CD4-positive, CD25-positive, alpha-beta regulatory T cell (primary cell): ENCODE data around the gene NAALADL2. TPM values are rescaled to one million over a fixed set of nuclear protein-coding genes. Genes with fewer than 3 reads are reported as not detected.
"Not testable (repeated sequence)": the region's sequence is repeated elsewhere in the genome, so short reads cannot be mapped to it uniquely, and the experiment has no call there.

Experiments used
- ATAC-seq, 2 donors: fragments of 150-1000 bp; cut with Tn5 transposase; one replicate each; pipeline ENCODE4 v1.10.0; 2021; ENCODE audit warnings: low read depth in 2 of 2, moderate number of reproducible peaks in 2 of 2, moderate library complexity in 1 of 2
- DNase-seq, 3 donors: peaks; one replicate each; pipeline versions ENCODE4 v3.0.0 to v3.0.0-alpha.2; 2012 to 2022; ENCODE audit warnings: mixed read lengths in 1 of 3
- H3K27ac ChIP-seq: one replicate; pipeline ENCODE4 v1.7.0; 2013; ENCODE audit warnings: mild to moderate bottlenecking, low read length; ENCODE audit not compliant: insufficient read depth, poor library complexity, severe bottlenecking
- H3K27me3 ChIP-seq: one replicate; pipeline ENCODE4 v1.7.0; 2013; ENCODE audit warnings: low read length; ENCODE audit not compliant: control insufficient read depth, insufficient read depth
- H3K36me3 ChIP-seq: one replicate; pipeline ENCODE4 v1.7.0; 2013; ENCODE audit warnings: mild to moderate bottlenecking, low read length, moderate library complexity; ENCODE audit not compliant: control insufficient read depth, insufficient read depth
- H3K4me1 ChIP-seq: 2 replicates; pipeline ENCODE4 v1.7.0; 2013; ENCODE audit warnings: mild to moderate bottlenecking, low read length; ENCODE audit not compliant: insufficient read depth, control insufficient read depth, poor library complexity, severe bottlenecking
- H3K4me3 ChIP-seq: one replicate; pipeline ENCODE4 v1.7.0; 2013; ENCODE audit warnings: low read depth, mild to moderate bottlenecking, low read length, moderate library complexity
- H3K9me3 ChIP-seq, 2 experiments: 1 replicate in 1 of 2; 2 replicates in 1 of 2; pipeline ENCODE4 v1.7.0; 2013; ENCODE audit warnings: low read length in 2 of 2, mild to moderate bottlenecking in 1 of 2, moderate library complexity in 1 of 2; ENCODE audit not compliant: control insufficient read depth in 2 of 2
- H3K27ac Mint-ChIP-seq, 3 donors: one replicate each; pipeline ENCODE4 v1.8.0; 2020 to 2022; ENCODE audit warnings: mild to moderate bottlenecking in 3 of 3, mixed read lengths in 3 of 3, moderate library complexity in 2 of 3
- H3K27me3 Mint-ChIP-seq: one replicate; pipeline ENCODE4 v1.8.0; 2022; ENCODE audit warnings: mild to moderate bottlenecking, mixed read lengths
- H3K36me3 Mint-ChIP-seq: one replicate; pipeline ENCODE4 v1.8.0; 2020; ENCODE audit warnings: mixed read lengths
- H3K4me1 Mint-ChIP-seq, 4 donors: one replicate each; pipeline ENCODE4 v1.8.0; 2020 to 2022; ENCODE audit warnings: mixed read lengths in 4 of 4, mild to moderate bottlenecking in 1 of 4
- H3K4me3 Mint-ChIP-seq, 4 donors: one replicate each; pipeline ENCODE4 v1.8.0; 2020 to 2022; ENCODE audit warnings: mild to moderate bottlenecking in 4 of 4, mixed read lengths in 4 of 4, moderate library complexity in 3 of 4
- H3K9me3 Mint-ChIP-seq, 7 donors: one replicate each; pipeline ENCODE4 v1.8.0; 2020 to 2022; ENCODE audit warnings: mixed read lengths in 7 of 7, mild to moderate bottlenecking in 3 of 7, moderate library complexity in 2 of 7
- polyA plus RNA-seq, 4 donors: library from polyadenylated mRNA; unstranded; fragments of 300-500 nt; fragmentation: Illumina TruSeq; gene quantifications; one replicate each; pipeline ENCODE4 v1.2.3, GENCODE V29; 2021
- total RNA-seq: library from RNA; stranded (reverse); gene quantifications from one replicate; pipeline ENCODE4 v1.2.3, GENCODE V29; 2022

Gene NAALADL2
- total and polyA plus RNA-seq, 5 donors from 2014 or later = not detected

- H3K27ac Mint-ChIP-seq = no peak overlapping the region
- Histone ChIP-seq H3K27me3 (no peaks in the 10 kb centered on the region), H3K36me3 (no peaks in the 10 kb centered on the region), H3K27ac (no peak overlapping the region), H3K4me3 (no peak overlapping the region), H3K9me3 (peaks cover 0 to 5% of the 10 kb centered on the region in 2 experiments), H3K4me1 (no peaks in the 10 kb centered on the region)
- peaks cover 0 to 27% (median 8%) of the 10 kb centered on the region in 7 donors for H3K9me3 Mint-ChIP-seq
- no peaks in the 10 kb centered on the region for H3K36me3 Mint-ChIP-seq
- no peak for ATAC-seq
- no peaks in the 10 kb centered on the region for H3K27me3 Mint-ChIP-seq
- no peak for DNase-seq
- no peak overlapping the region for H3K4me3 Mint-ChIP-seq
- no peaks in the 10 kb centered on the region for H3K4me1 Mint-ChIP-seq
These were observed 959.8 kb downstream of the NAALADL2 start for GRCh38 chr3:175818811-175819464.

- not testable (repeated sequence) for H3K27me3 ChIP-seq, DNase-seq, H3K9me3 ChIP-seq, H3K27ac ChIP-seq, H3K36me3 Mint-ChIP-seq, ATAC-seq, H3K4me3 Mint-ChIP-seq, H3K27me3 Mint-ChIP-seq, H3K4me1 ChIP-seq, H3K4me1 Mint-ChIP-seq, H3K27ac Mint-ChIP-seq, H3K36me3 ChIP-seq, H3K4me3 ChIP-seq
- peaks cover 0 to 24% (median 9%) of the 10 kb centered on the region in 7 donors for H3K9me3 Mint-ChIP-seq
These were observed 963.8 kb downstream of the NAALADL2 start for GRCh38 chr3:175822766-175823491.

- H3K4me3 Mint-ChIP-seq, ATAC-seq: not testable (repeated sequence)
- peaks cover 0 to 16% (median 8%) of the 10 kb centered on the region in 7 donors for H3K9me3 Mint-ChIP-seq
These were observed 966.0 kb downstream of the NAALADL2 start for GRCh38 chr3:175825016-175825580.

GRCh38 chr3:175826759-175827158, 967.6 kb downstream of the NAALADL2 start:
- Histone ChIP-seq H3K27me3 (no peaks in the 10 kb centered on the region), H3K4me3 (no peak overlapping the region), H3K27ac (no peak overlapping the region), H3K9me3 (no peaks in the 10 kb centered on the region), H3K36me3 (no peaks in the 10 kb centered on the region), H3K4me1 (no peaks in the 10 kb centered on the region)
- no peaks in the 10 kb centered on the region for H3K36me3 Mint-ChIP-seq
- H3K4me3 Mint-ChIP-seq = no peak overlapping the region
- H3K27ac Mint-ChIP-seq = no peak overlapping the region
- no peak for DNase-seq
- no peaks in the 10 kb centered on the region for H3K4me1 Mint-ChIP-seq
- no peaks in the 10 kb centered on the region for H3K27me3 Mint-ChIP-seq
- ATAC-seq = no peak
- H3K9me3 Mint-ChIP-seq = peaks cover 0 to 9% (median 7%) of the 10 kb centered on the region in 7 donors

More at GRCh38 chr3:175825016-175825580, 966.0 kb downstream of the NAALADL2 start:
- H3K4me1 Mint-ChIP-seq, H3K27ac Mint-ChIP-seq, H3K4me1 ChIP-seq, H3K27me3 ChIP-seq, H3K36me3 ChIP-seq, H3K27ac ChIP-seq, H3K36me3 Mint-ChIP-seq, H3K4me3 ChIP-seq, H3K9me3 ChIP-seq, DNase-seq, H3K27me3 Mint-ChIP-seq: not testable (repeated sequence)

- not testable (repeated sequence) for H3K36me3 Mint-ChIP-seq, H3K9me3 Mint-ChIP-seq, H3K9me3 ChIP-seq, H3K27ac ChIP-seq, DNase-seq, ATAC-seq, H3K36me3 ChIP-seq, H3K4me3 ChIP-seq, H3K4me3 Mint-ChIP-seq, H3K27me3 ChIP-seq, H3K4me1 Mint-ChIP-seq, H3K27me3 Mint-ChIP-seq, H3K4me1 ChIP-seq, H3K27ac Mint-ChIP-seq
These were observed 970.7 kb downstream of the NAALADL2 start for GRCh38 chr3:175829809-175830208.

GRCh38 chr3:175835763-175836162, 976.6 kb downstream of the NAALADL2 start:
- not testable (repeated sequence) for H3K9me3 ChIP-seq, H3K27me3 ChIP-seq, H3K4me3 ChIP-seq, H3K4me3 Mint-ChIP-seq, H3K27me3 Mint-ChIP-seq, H3K36me3 Mint-ChIP-seq, H3K9me3 Mint-ChIP-seq, H3K4me1 ChIP-seq, H3K36me3 ChIP-seq, H3K4me1 Mint-ChIP-seq, H3K27ac ChIP-seq, ATAC-seq, DNase-seq, H3K27ac Mint-ChIP-seq

- Histone ChIP-seq H3K36me3 (no peaks in the 10 kb centered on the region), H3K9me3 (no peaks in the 10 kb centered on the region), H3K4me3 (no peak overlapping the region), H3K27me3 (no peaks in the 10 kb centered on the region), H3K27ac (no peak overlapping the region), H3K4me1 (no peaks in the 10 kb centered on the region)
- Mint-ChIP-seq H3K27me3 (no peaks in the 10 kb centered on the region), H3K4me3 (no peak overlapping the region), H3K36me3 (no peaks in the 10 kb centered on the region), H3K27ac (no peak overlapping the region), H3K9me3 (peaks cover 0 to 8% (median 2%) of the 10 kb centered on the region in 7 donors), H3K4me1 (no peaks in the 10 kb centered on the region)
- ATAC-seq (no peak), DNase-seq (no peak)
These were observed 977.5 kb downstream of the NAALADL2 start for GRCh38 chr3:175836617-175837016.
